GM12878 (cell line): ENCODE results near the gene IFNA2. TPM values are rescaled to one million over a fixed set of nuclear protein-coding genes. Genes with fewer than 3 reads are reported as not detected.
A peak's percentile ranks its signal among the peaks of the same experiment; 100 is the strongest.

Source experiments
- CEBPB ChIP-seq, 2 experiments: fragments of 150-350 bp in 1 of 2; IDR thresholded peaks; 2 replicates each; pipeline ENCODE4 v1.6.1; 2012 to 2014; ENCODE audit warnings: low read depth in 2 of 2, low read length in 2 of 2, borderline replicate concordance in 1 of 2, inconsistent platforms in 1 of 2
- CTCF ChIP-seq, 3 experiments: IDR thresholded peaks in 2 of 3; conservative IDR thresholded peaks in 1 of 3; 2 replicates each; pipeline ENCODE4 v1.5.1; 2011; ENCODE audit warnings: low read depth in 3 of 3, low read length in 3 of 3, mild to moderate bottlenecking in 3 of 3, control low read depth in 2 of 3, moderate library complexity in 2 of 3, inconsistent platforms in 1 of 3, mixed read lengths in 1 of 3; ENCODE audit not compliant: control insufficient read depth in 2 of 3, insufficient read depth in 1 of 3; ENCODE audit errors: extremely low read depth in 1 of 3
- CUX1 ChIP-seq: IDR thresholded peaks from 2 replicates; pipeline ENCODE4 v1.6.1; 2012; ENCODE audit warnings: improper control_type of control experiment, low read depth, low read length; ENCODE audit not compliant: insufficient replicate concordance
- FOXK2 ChIP-seq: fragments of 450-650 bp; IDR thresholded peaks from 2 replicates; pipeline ENCODE4 v1.6.1; 2017; ENCODE audit warnings: mild to moderate bottlenecking, moderate library complexity
- HCFC1 ChIP-seq: fragments of 150-350 bp; IDR thresholded peaks from 2 replicates; pipeline ENCODE4 v1.6.1; 2014; ENCODE audit warnings: low read length
- IRF3 ChIP-seq: fragments of 450-650 bp; IDR thresholded peaks from 2 replicates; pipeline ENCODE4 v1.6.1; 2014; ENCODE audit warnings: mild to moderate bottlenecking
- KDM1A ChIP-seq: fragments of 200-600 bp; sonication (generic); IDR thresholded peaks from 2 replicates; pipeline ENCODE4 v1.6.1; 2016; ENCODE audit warnings: borderline replicate concordance
- MAX ChIP-seq: IDR thresholded peaks from 2 replicates; pipeline ENCODE4 v1.6.1; 2012; ENCODE audit warnings: low read depth, low read length, improper control_type of control experiment
- NKRF ChIP-seq: fragments of 450-650 bp; conservative IDR thresholded peaks from 2 replicates; pipeline ENCODE4 v1.6.1; 2017; ENCODE audit warnings: mild to moderate bottlenecking, moderate library complexity
- POU2F2 ChIP-seq: IDR thresholded peaks from 3 replicates; pipeline ENCODE4 v1.6.1; 2011; ENCODE audit warnings: low read depth, mild to moderate bottlenecking, low read length, borderline replicate concordance
- RAD21 ChIP-seq: IDR thresholded peaks from 2 replicates; pipeline ENCODE4 v1.6.1; 2011; ENCODE audit warnings: mild to moderate bottlenecking, low read depth, low read length, moderate library complexity; ENCODE audit not compliant: insufficient read depth
- RELA ChIP-seq: fragments of 450-650 bp; IDR thresholded peaks from 2 replicates; pipeline ENCODE4 v1.8.0; 2014; ENCODE audit warnings: borderline replicate concordance; ENCODE audit not compliant: partially characterized antibody
- RELB ChIP-seq: fragments of 450-650 bp; IDR thresholded peaks from 2 replicates; pipeline ENCODE4 v1.6.1; 2017; ENCODE audit warnings: low read depth, mild to moderate bottlenecking, moderate library complexity
- SIN3A ChIP-seq: IDR thresholded peaks from 2 replicates; pipeline ENCODE4 v1.6.1; 2012; ENCODE audit warnings: low read depth, low read length, improper control_type of control experiment
- SMC3 ChIP-seq: IDR thresholded peaks from 2 replicates; pipeline ENCODE4 v1.6.1; 2011; ENCODE audit warnings: low read length, improper control_type of control experiment, borderline replicate concordance
- polyA plus RNA-seq, 11 experiments: library from polyadenylated mRNA; depleted of rRNA in 4 of 11; unstranded in 6 of 11; stranded (reverse) in 5 of 11; fragments of >200 nt; fragmentation: Nextera tagmentation in 4 of 11; fragmentation: Illumina TruSeq in 1 of 11; extraction: Ambion mirVana in 4 of 11; extraction: Trizol in 1 of 11; gene quantifications; 1 replicate in 1 of 11; 2 replicates in 10 of 11; pipeline versions ENCODE4 v1.2.1 to v1.2.3, GENCODE V29; 2011 to 2016; ENCODE audit warnings: inconsistent platforms in 2 of 11, missing spikeins in 2 of 11, low read depth in 1 of 11
- total RNA-seq, 4 experiments: library from RNA; depleted of rRNA in 3 of 4; stranded (reverse); fragments of >200 nt in 3 of 4; fragmentation: Illumina TruSeq in 1 of 4; extraction: Trizol in 1 of 4; gene quantifications; 2 replicates each; pipeline versions ENCODE4 v1.2.1 to v1.2.3, GENCODE V29; 2013 to 2021

IFNA2 gene
- total and polyA plus RNA-seq, 10 of the 15 experiments (the other 5 are each of a cell fraction or from before 2014, with no cell fraction given): 0.26 to 2.8 (median 0.66) TPM; not detected in 2

- TF ChIP-seq MAX (no peak), RELB (peak; percentile 79), RAD21 (no peak), SIN3A (no peak), CTCF (IDR thresholded peaks at IDR 0.05 in 2 of 3, conservative IDR thresholded peaks at IDR 0.05 in 1 of 3; ENCODE audit: control insufficient read depth in 2 of 3, extremely low read depth in 1 of 3, insufficient read depth in 1 of 3, low read depth in 3 of 3, low read length in 3 of 3) (no peak), IRF3 (no peak), CEBPB (IDR thresholded peaks at IDR 0.05; ENCODE audit: borderline replicate concordance in 1 of 2, low read depth in 2 of 2, low read length in 2 of 2) (0 out of 4 replicates have a peak, but pooled peaks of 1 of the 2 experiments have one; percentile 57), KDM1A (no peak), POU2F2 (no peak), FOXK2 (no peak), SMC3 (no peak), RELA (no peak), CUX1 (no peak), NKRF (no peak), HCFC1 (no peak)
These were observed 27.4 kb downstream of the IFNA2 start (continued) for GRCh38 chr9:21357479-21358460.
